ENCODE data around the gene NANOS1. TPM values are rescaled to one million over a fixed set of nuclear protein-coding genes. Genes with fewer than 3 reads are reported as not detected.

The NANOS1 gene
- total and polyA plus RNA-seq, 9 of the 15 experiments (the other 6 are each of a cell fraction or from before 2014, with no cell fraction given) = 0.14 to 1.6 (median 0.83) TPM; not detected in 1

GRCh38 chr10:119031496-119032059 lies 2.1 kb downstream of the NANOS1 start:
- WGBS (ENCODE audit: insufficient coverage, low coverage, missing lambda C conversion rate) = 37% methylated on average over 7 of the region's 7 CpGs
- FAIRE-seq = no peak
- no peaks in the 10 kb centered on the region for H3K9me1 ChIP-seq (ENCODE audit: control insufficient read depth, insufficient read depth, low read length)
- CTCF ChIA-PET (ENCODE audit: low intra/inter-chr PET ratio) = no interaction called here
- BruUV-seq (replicated peaks) = no TSS peak
- TF ChIP-seq ZBTB11 (CRISPR knock-in tag; IDR thresholded peaks at IDR 0.05) = no peak
- no peak for TF ChIP-seq ATF7 (IDR thresholded peaks at IDR 0.05)
- no peak for TF ChIP-seq NUFIP1 (IDR thresholded peaks at IDR 0.05; ENCODE audit: partially characterized antibody)
- H3K27ac ChIP-seq (ENCODE audit: extremely low read depth, low read depth, low read length) = no peak overlapping the region
- H3K36me3 ChIP-seq (ENCODE audit: control insufficient read depth, insufficient read depth, low read length) = peaks cover 42% of the 10 kb centered on the region
- peaks cover 5% of the 10 kb centered on the region for H4K20me1 ChIP-seq (replicated peaks; ENCODE audit: control insufficient read depth, insufficient read depth, low read length)
- H3K27me3 ChIP-seq (ENCODE audit: control insufficient read depth in 2 of 2, insufficient read depth in 2 of 2, low read length in 2 of 2) = no peaks in the 10 kb centered on the region; a peak in 1 of 5 replicates
- POLR2A ChIA-PET = interaction anchor here (1.0 to 1.3 kb wide), 6 partner anchors 9 to 130 kb away, joined by 3 to 4 read pairs (median 4); partner anchors contain the start of gene EIF3A
- no peak for DNase-seq (ENCODE audit: extremely low read depth in 1 of 4, low spot score in 3 of 4)
- H3K9ac ChIP-seq (ENCODE audit: insufficient read depth in 1 of 2, low read depth in 2 of 2, low read length in 2 of 2) = peak overlapping the region in 1 of 2 experiments; percentile 3; a peak in 1 of 4 replicates
- in situ Hi-C loops (cut with MboI) (no loop called here), intact Hi-C loops (cut with micrococcal nuclease) (no loop called here)
- no peaks in the 10 kb centered on the region for H3K79me2 ChIP-seq (ENCODE audit: control insufficient read depth, insufficient read depth, low read length)
- no peak for ATAC-seq
- H3K4me1 ChIP-seq (replicated peaks in 1 of 2; ENCODE audit: control insufficient read depth in 2 of 2, insufficient read depth in 2 of 2, low read length in 2 of 2) = peaks cover 3 to 20% of the 10 kb centered on the region in 2 experiments; a peak in 3 of 5 replicates
- no peak overlapping the region for H3K4me3 ChIP-seq
- no peak overlapping the region for H2AFZ ChIP-seq (ENCODE audit: low read depth, low read length)
- H3K9me3 ChIP-seq (replicated peaks; ENCODE audit: control insufficient read depth, insufficient read depth, low read depth, low read length) = no peaks in the 10 kb centered on the region
- peak overlapping the region; percentile 32; the same call in 1 of the 2 replicates for H3K4me2 ChIP-seq (ENCODE audit: insufficient read depth, low read length)
